ENCODE data around the gene MFGE8. TPM values are rescaled to one million over a fixed set of nuclear protein-coding genes. Genes with fewer than 3 reads are reported as not detected.

The MFGE8 gene
- total and polyA plus RNA-seq, 9 of the 15 experiments (the other 6 are each of a cell fraction or from before 2014, with no cell fraction given) = 2.3 to 142 (median 62.3) TPM

GRCh38 chr15:88920186-88920891 lies 7.2 kb upstream of the MFGE8 start (continued):
- TF ChIP-seq ETS2 (tag; IDR thresholded peaks at IDR 0.05; ENCODE audit: borderline replicate concordance, poor library complexity, severe bottlenecking) = no peak
- no peak for TF ChIP-seq RFX5 (IDR thresholded peaks at IDR 0.05; ENCODE audit: low read depth, low read length)
- no peak for TF ChIP-seq ZNF282 (CRISPR knock-in tag; IDR thresholded peaks at IDR 0.05)
- TF ChIP-seq NR2C2 (CRISPR knock-in tag; IDR thresholded peaks at IDR 0.05) = no peak
- peak; percentile 43 for TF ChIP-seq NR2C2 (tag; IDR thresholded peaks at IDR 0.05)
- TF ChIP-seq FUS (optimal IDR thresholded peaks at IDR 0.05; ENCODE audit: low read depth, low read length) = no peak
- TF ChIP-seq MAFF (IDR thresholded peaks at IDR 0.05; ENCODE audit: low read length) = peak; percentile 60; the same call in 1 of the 2 replicates
- no peak for TF ChIP-seq ETV5 (CRISPR knock-in tag; IDR thresholded peaks at IDR 0.05; ENCODE audit: low read depth)
- TF ChIP-seq HNRNPH1 (optimal IDR thresholded peaks at IDR 0.05; ENCODE audit: low read depth, low read length) = no peak
- no peak for TF ChIP-seq ZNF12 (CRISPR knock-in tag; IDR thresholded peaks at IDR 0.05)
- peak; percentile 86 for TF ChIP-seq TAF9B (IDR thresholded peaks at IDR 0.05; ENCODE audit: partially characterized antibody)
- no peak for TF ChIP-seq SNIP1 (IDR thresholded peaks at IDR 0.05; ENCODE audit: low read depth)
- no peak for TF ChIP-seq ELF1 (tag; IDR thresholded peaks at IDR 0.05)
- no peak for TF ChIP-seq CREB1 (IDR thresholded peaks at IDR 0.05)
- no peak for TF ChIP-seq CREB1 (CRISPR knock-in tag; IDR thresholded peaks at IDR 0.05)
- TF ChIP-seq STAT5B (CRISPR knock-in tag; IDR thresholded peaks at IDR 0.05) = 0 out of 2 replicates have a peak, but pooled peaks have one; percentile 41
- TF ChIP-seq MYC (IDR thresholded peaks at IDR 0.05; ENCODE audit: low read depth, low read length) = no peak
- TF ChIP-seq MYC (CRISPR knock-in tag; IDR thresholded peaks at IDR 0.05; ENCODE audit: borderline replicate concordance, low read depth) = 0 out of 2 replicates have a peak, but pooled peaks have one; percentile 41
- no peak for TF ChIP-seq ZNF24 (IDR thresholded peaks at IDR 0.05)
- TF ChIP-seq CREB3 (tag; conservative IDR thresholded peaks at IDR 0.05; ENCODE audit: low read depth) = peak; percentile 91
- TF ChIP-seq ZNF551 (CRISPR knock-in tag; IDR thresholded peaks at IDR 0.05) = no peak
- TF ChIP-seq KDM2B (CRISPR knock-in tag; IDR thresholded peaks at IDR 0.05) = no peak
- TF ChIP-seq GTF2A2 (tag; IDR thresholded peaks at IDR 0.05) = peak; percentile 82
- TF ChIP-seq ZBTB2 (IDR thresholded peaks at IDR 0.05) = no peak
- peak; percentile 67 for TF ChIP-seq EGR1 (conservative IDR thresholded peaks at IDR 0.05)
- peak; percentile 81; the same call in 1 of the 2 replicates for TF ChIP-seq ZNF583 (CRISPR knock-in tag; IDR thresholded peaks at IDR 0.05)
- no peak for TF ChIP-seq L3MBTL2 (IDR thresholded peaks at IDR 0.05)
- TF ChIP-seq SMAD2 (IDR thresholded peaks at IDR 0.05; ENCODE audit: low read depth, low read length) = no peak
- no peak for TF ChIP-seq NR1H2 (CRISPR knock-in tag; IDR thresholded peaks at IDR 0.05)
- no peak for TF ChIP-seq KHSRP (IDR thresholded peaks at IDR 0.05)
- no peak for TF ChIP-seq TAF1 (IDR thresholded peaks at IDR 0.05; ENCODE audit: control insufficient read depth, extremely low read depth, insufficient read depth, low read length, severe bottlenecking)

Data from K562 (cell line).